PFSK-1 (cell line): ENCODE data around the gene TSSK6.

Experiments used
- FOXP2 ChIP-seq: optimal IDR thresholded peaks from 2 replicates; pipeline ENCODE3; 2011; ENCODE audit warnings: borderline replicate concordance, control low read depth, inconsistent platforms; ENCODE audit not compliant: insufficient read depth; ENCODE audit errors: extremely low read length, extremely low read depth
- POLR2AphosphoS5 ChIP-seq: IDR thresholded peaks from 2 replicates; pipeline ENCODE4 v1.6.1; 2012; ENCODE audit warnings: low read depth, mild to moderate bottlenecking, control low read depth, low read length, moderate library complexity
- REST ChIP-seq, 2 experiments: IDR thresholded peaks; 2 replicates each; pipeline versions ENCODE4 v1.6.1 to v1.8.0; 2011 to 2012; ENCODE audit warnings: low read depth in 2 of 2, low read length in 2 of 2, control low read depth in 1 of 2, inconsistent platforms in 1 of 2, mild to moderate bottlenecking in 1 of 2, moderate library complexity in 1 of 2; ENCODE audit not compliant: insufficient read depth in 1 of 2
- SIN3A ChIP-seq: IDR thresholded peaks from 2 replicates; pipeline ENCODE4 v1.6.1; 2012; ENCODE audit warnings: mild to moderate bottlenecking, low read length, moderate library complexity, borderline replicate concordance; ENCODE audit not compliant: insufficient read depth
- TAF1 ChIP-seq: IDR thresholded peaks from 2 replicates; pipeline ENCODE4 v1.6.1; 2012; ENCODE audit warnings: low read length, control low read depth, borderline replicate concordance; ENCODE audit not compliant: insufficient read depth

Gene TSSK6

GRCh38 chr19:19506592-19506991 is 8.8 kb downstream of the TSSK6 start:
- TF ChIP-seq REST (IDR thresholded peaks at IDR 0.05; ENCODE audit: insufficient read depth in 1 of 2, low read depth in 2 of 2, low read length in 2 of 2) (no peak), TAF1 (no peak)

- TF ChIP-seq TAF1, result no peak
- no peak for TF ChIP-seq REST (IDR thresholded peaks at IDR 0.05; ENCODE audit: insufficient read depth in 1 of 2, low read depth in 2 of 2, low read length in 2 of 2)
- TF ChIP-seq FOXP2, result no peak
- no peak for TF ChIP-seq POLR2AphosphoS5
- TF ChIP-seq SIN3A, result no peak
Observed at GRCh38 chr19:19505669-19506326, 9.6 kb downstream of the TSSK6 start.

- no peak for TF ChIP-seq TAF1
Observed at GRCh38 chr19:19504754-19505668, 10.3 kb downstream of the TSSK6 start.

- no peak for TF ChIP-seq SIN3A
- no peak for TF ChIP-seq TAF1
- no peak for TF ChIP-seq REST (IDR thresholded peaks at IDR 0.05; ENCODE audit: insufficient read depth in 1 of 2, low read depth in 2 of 2, low read length in 2 of 2)
- TF ChIP-seq POLR2AphosphoS5, result no peak
- TF ChIP-seq FOXP2, result no peak
Observed at GRCh38 chr19:19502808-19503602, 12.3 kb downstream of the TSSK6 start.

- TF ChIP-seq POLR2AphosphoS5, result no peak
Observed at GRCh38 chr19:19502281-19502680, 13.1 kb downstream of the TSSK6 start.

- TF ChIP-seq REST (IDR thresholded peaks at IDR 0.05; ENCODE audit: insufficient read depth in 1 of 2, low read depth in 2 of 2, low read length in 2 of 2), result no peak
- TF ChIP-seq FOXP2, result no peak
- no peak for TF ChIP-seq POLR2AphosphoS5
- TF ChIP-seq SIN3A, result no peak
- no peak for TF ChIP-seq TAF1
Observed at GRCh38 chr19:19501798-19502197, 13.6 kb downstream of the TSSK6 start.
